Measurements from ENCODE around the gene KBTBD12. TPM values are rescaled to one million over a fixed set of nuclear protein-coding genes. Genes with fewer than 3 reads are reported as not detected.
"Not testable (repeated sequence)": the region's sequence is repeated elsewhere in the genome, so short reads cannot be mapped to it uniquely, and the experiment has no call there.

KBTBD12 gene
- total RNA-seq = not detected

- CTCF ChIA-PET = no interaction called here
- POLR2A ChIA-PET = no interaction called here
These were observed at the start of gene KBTBD12 for GRCh38 chr3:127915115-127915936. KBTBD12 (plus strand) TSS chr3:127915232; CDS start chr3:127923062, 7,830 bp downstream.

GRCh38 chr3:127865941-127866340, 49.1 kb upstream of the KBTBD12 start:
- ChIA-PET POLR2A (no interaction called here), CTCF (no interaction called here)

- ChIA-PET CTCF (no interaction called here), POLR2A (no interaction called here)
These were observed 47.6 kb upstream of the KBTBD12 start for GRCh38 chr3:127867412-127867811.

DNA sequence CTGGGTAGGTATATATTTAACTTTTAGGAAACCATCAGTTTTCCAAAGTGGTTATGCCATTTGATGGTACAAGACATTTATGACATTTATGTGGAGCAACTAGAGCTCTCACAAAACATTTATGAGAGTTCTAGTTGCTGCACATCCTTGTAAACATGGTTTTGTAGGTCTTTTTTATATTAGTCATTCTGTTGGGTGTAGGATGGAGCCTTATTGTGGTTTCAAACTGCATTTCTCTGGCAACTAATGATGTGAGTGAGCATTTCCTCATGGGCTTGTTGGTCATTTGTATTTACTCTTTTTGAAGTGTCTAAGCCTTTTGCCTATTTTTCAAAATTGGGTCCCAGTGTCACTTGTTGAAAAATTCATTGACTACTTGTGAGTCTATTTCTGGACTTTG, 47.0 kb upstream of the KBTBD12 start:
- ChIA-PET POLR2A (no interaction called here), CTCF (no interaction called here)

DNA sequence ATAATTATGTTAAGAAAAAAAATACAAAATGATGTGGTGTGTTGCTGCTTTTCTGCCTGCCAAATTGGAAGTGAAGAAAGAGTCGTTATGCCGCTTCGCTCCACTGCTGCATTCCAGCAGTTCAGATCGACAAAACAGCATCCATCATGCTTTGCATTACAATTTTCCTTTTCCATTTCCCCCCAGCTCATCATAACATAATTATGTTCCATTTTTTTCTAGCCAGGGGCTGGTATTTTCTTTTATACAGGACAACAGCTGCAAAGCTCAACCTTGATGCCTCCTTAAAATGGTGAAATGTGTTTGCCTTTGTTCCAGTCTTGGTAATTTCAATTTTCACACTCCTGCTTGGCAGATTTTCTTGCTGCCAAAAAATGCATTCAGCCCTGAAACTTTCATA, 44.9 kb upstream of the KBTBD12 start:
- ChIA-PET CTCF (no interaction called here), POLR2A (no interaction called here)

DNA sequence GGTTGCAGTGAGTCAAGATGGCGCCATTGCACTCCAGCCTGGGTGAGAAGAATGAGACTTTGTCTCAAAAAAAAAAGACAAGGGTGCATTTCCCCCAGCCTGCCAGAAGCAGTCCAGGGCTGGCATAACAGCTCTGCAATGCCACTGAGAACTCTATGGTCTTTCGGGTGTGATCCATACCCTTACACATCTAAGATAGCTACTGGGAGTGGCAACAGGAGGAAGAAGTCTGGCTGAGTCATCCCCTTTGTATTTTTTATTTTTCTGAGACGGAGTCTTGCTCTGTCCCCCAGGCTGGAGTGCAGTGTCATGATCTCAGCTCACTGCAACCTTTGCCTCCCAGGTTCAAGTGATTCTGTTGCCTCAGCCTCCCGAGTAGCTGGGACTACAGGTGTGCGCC, 40.9 kb upstream of the KBTBD12 start:
- POLR2A ChIA-PET, CTCF ChIA-PET: not testable (repeated sequence)

- POLR2A ChIA-PET = no interaction called here
- CTCF ChIA-PET = no interaction called here
These were observed 33.4 kb upstream of the KBTBD12 start for GRCh38 chr3:127881586-127881985.

DNA sequence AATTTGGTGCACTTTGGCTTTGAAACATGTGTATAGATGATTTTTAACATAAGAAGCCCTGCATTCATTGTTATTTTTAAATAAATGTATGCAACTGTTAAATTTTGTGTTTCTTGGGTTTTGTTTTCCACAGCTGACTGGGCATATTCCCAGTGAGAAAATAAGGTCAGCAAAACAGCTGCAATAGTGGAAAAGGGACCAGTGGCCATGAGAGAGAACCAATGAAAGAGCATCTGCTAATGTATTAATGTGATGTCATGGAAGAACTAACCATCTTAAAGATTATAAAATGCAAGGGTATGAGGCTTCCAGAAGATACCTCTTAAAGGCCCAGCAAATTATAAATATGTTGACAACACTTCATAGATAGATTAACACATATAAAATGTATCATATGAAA, 31.0 kb upstream of the KBTBD12 start:
- POLR2A ChIA-PET = no interaction called here
- CTCF ChIA-PET = no interaction called here

DNA sequence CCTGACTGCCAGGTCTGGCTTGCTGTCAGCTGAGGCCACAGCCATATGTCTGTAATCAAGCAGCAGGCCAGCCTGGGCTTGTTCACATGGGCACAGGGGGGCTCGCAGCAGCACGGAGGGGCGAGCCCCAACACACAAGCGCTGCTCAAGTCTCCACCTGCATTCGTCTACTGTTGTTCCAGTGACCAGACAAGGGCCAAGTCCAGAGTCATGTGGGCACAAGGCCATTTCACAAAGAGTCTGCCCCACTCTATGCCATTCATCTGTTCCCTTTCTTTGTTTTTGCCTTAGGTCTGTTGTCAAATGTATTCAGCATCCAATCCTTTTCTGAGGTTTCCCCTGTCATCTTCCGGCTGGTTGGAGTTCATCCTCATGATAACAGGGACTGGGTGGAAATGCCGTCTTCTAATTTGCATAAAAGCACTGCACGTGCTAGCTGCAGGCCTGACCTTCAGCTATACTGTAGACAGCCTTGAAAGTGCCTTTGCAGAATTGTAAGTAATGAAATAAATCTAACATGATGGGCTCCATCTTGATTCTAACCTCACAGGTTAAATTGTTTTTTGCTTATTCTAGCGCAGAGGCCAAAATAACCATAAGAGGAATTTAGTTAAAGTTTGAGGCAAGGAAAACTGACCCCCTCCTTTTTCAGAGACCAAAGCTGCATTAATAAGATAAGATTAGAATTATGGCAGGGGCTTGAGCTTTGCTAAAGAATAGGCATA, 28.6 kb upstream of the KBTBD12 start:
- ChIA-PET POLR2A (no interaction called here), CTCF (no interaction called here)

DNA sequence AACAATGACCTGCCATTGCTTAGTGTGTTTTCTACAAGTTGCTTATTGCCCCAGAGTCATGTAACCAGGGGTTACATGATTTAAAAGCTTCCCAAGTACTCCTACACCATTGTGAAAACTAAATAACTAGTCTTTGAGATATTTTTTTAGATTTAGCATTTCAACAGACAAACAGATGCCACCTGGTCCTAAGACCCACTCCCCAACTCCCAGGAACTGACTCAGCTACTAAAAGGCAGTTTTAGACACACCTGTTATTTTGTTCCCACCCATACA, 28.1 kb upstream of the KBTBD12 start:
- POLR2A ChIA-PET = no interaction called here
- CTCF ChIA-PET = no interaction called here

- ChIA-PET CTCF (no interaction called here), POLR2A (no interaction called here)
These were observed 27.7 kb upstream of the KBTBD12 start for GRCh38 chr3:127887321-127887720.

DNA sequence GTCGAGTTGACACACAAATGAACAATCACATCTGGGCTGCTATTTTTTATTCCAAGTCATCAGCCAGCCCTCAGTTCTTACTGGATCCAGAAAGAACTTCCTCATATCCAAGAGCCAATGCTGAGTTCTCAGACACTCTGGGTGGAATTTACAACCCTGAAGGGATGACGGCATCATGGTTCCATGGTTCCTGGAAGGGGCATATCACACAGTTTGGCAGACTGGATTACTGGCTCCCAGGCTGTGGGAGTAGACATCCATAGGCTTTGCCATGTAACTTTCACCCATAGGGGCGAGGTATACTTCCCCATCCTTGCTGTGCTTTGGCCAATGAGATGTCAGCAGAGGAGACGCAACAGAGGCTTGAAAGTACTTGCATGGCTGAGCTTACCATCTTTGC, 26.9 kb upstream of the KBTBD12 start:
- POLR2A ChIA-PET = no interaction called here
- CTCF ChIA-PET = no interaction called here

- POLR2A ChIA-PET = no interaction called here
- CTCF ChIA-PET = no interaction called here
These were observed 26.4 kb upstream of the KBTBD12 start for GRCh38 chr3:127888564-127889107.

- ChIA-PET POLR2A (no interaction called here), CTCF (no interaction called here)
These were observed 25.6 kb upstream of the KBTBD12 start for GRCh38 chr3:127889461-127889863.

DNA sequence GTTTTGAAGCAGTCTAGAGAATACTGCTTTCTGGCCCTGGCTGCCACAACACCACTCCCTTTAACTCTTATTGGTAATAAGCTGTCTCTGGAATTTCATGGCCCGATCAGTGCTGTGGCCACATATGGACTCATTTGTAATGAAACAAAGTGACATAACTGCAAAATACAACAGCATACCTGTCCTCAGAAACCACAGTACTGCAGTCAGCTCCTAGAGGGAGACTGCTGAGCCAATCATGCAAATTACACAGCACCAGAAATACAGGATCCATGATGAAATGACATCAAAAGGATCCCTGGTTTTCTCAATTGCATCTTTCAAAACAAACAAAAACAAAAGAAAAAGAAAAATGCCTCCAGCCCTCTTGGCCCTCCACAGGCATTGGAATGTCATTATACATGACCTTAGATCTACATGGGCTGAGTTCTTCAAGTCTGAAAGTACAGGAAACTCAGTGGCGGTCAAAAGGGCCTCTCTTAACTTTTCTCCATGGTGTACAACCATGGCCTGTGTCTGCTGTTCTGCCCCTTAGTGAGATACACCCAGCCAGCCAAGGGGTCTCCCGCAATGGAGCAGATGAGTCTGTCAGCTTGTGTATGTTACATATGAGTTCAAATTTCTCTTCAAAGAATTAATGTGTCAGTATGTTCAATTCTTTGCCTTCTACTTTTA, 24.9 kb upstream of the KBTBD12 start:
- POLR2A ChIA-PET = no interaction called here
- CTCF ChIA-PET = no interaction called here

- CTCF ChIA-PET, POLR2A ChIA-PET: not testable (repeated sequence)
These were observed 24.3 kb upstream of the KBTBD12 start for GRCh38 chr3:127890651-127891290.

GRCh38 chr3:127894481-127894880, 20.6 kb upstream of the KBTBD12 start:
- ChIA-PET CTCF (interaction anchor here (0.7 kb wide), 1 partner anchor 152 kb away, joined by 3 read pairs; no protein-coding TSS in a partner anchor), POLR2A (no interaction called here)

DNA sequence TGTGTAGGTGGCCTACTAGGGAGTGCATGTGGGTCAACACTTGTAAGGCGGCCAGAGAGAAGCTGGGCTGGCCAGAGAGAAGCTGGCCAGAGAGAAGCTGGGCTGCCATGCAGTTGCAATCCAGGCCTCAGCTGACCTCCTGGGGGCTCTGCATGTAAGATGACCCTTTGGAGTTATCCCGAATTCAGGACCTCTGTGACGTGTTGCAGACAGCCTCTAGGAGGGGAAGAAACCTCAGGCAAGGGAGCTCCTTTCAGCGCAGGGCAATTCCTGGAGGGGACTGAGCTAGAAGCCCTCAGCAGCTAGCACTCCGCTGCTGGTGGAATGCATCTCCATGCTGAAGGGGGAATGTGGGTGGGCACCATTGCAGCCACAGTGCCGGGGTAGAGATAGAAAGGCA, 15.8 kb upstream of the KBTBD12 start:
- CTCF ChIA-PET = no interaction called here
- POLR2A ChIA-PET = no interaction called here

GRCh38 chr3:127899766-127900165, 15.3 kb upstream of the KBTBD12 start:
- CTCF ChIA-PET = no interaction called here
- POLR2A ChIA-PET = no interaction called here

GRCh38 chr3:127900536-127900935, 14.5 kb upstream of the KBTBD12 start:
- CTCF ChIA-PET = no interaction called here
- POLR2A ChIA-PET = no interaction called here

GRCh38 chr3:127902486-127902885, 12.5 kb upstream of the KBTBD12 start:
- CTCF ChIA-PET = no interaction called here
- POLR2A ChIA-PET = no interaction called here

All from activated CD8-positive, alpha-beta memory T cell treated with anti-CD3 and anti-CD28 coated beads for 36 hours (primary cell).